ENCODE results near the gene DUS1L. TPM values are rescaled to one million over a fixed set of nuclear protein-coding genes. Genes with fewer than 3 reads are reported as not detected.

Gene DUS1L
- polyA plus RNA-seq, 2 of the 4 experiments (the other 2 are of a cell fraction), result 48.1 to 83.6 TPM

DNA sequence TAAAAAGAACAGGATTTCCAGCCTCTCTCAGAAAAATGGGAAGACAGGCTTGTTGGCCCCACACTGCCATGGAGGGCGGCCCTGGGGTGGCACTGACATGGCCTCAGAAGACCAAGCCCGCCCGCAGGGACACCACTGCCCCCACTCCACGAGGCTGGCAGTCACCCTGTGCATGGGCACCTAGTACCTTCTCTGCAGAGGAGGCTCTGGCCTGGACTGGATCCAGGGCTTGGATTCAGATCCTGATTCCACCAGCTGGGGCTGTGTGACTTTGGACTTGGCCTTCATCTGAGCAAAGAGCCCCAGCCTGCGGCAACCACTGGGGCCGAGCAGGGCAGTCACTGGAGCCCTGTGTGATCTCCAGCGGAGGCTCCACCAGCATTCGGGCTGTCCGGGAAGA, 49.3 kb upstream of the DUS1L start:
- no peak for FAIRE-seq
- Histone ChIP-seq H3K4me3 (no peak overlapping the region), H3K4me1 (peaks cover 7% of the 10 kb centered on the region; the same call in 1 of the 3 replicates), H3K4me2 (no peak overlapping the region), H3K9me3 (no peaks in the 10 kb centered on the region), H3K27ac (no peak overlapping the region)
- ChIA-PET CTCF (interaction anchor here (0.6 to 5.4 kb wide), 7 partner anchors 8 to 395 kb away, joined by 3 to 18 read pairs (median 5); partner anchors contain the start of gene DCXR), POLR2A (interaction anchor here (0.7 kb wide), 1 partner anchor 72 kb away, joined by 4 read pairs; no protein-coding TSS in a partner anchor)
- DNase-seq (ENCODE audit: low read depth in 1 of 2, low spot score in 1 of 2), result no peak
- ATAC-seq, result no peak
- TF ChIP-seq KDM5A (IDR thresholded peaks at IDR 0.05), result no peak
- TF ChIP-seq PHF8 (IDR thresholded peaks at IDR 0.05; ENCODE audit: borderline replicate concordance, low read depth), result no peak
- TF ChIP-seq EHMT2 (IDR thresholded peaks at IDR 0.05; ENCODE audit: low read depth), result no peak
- 82% methylated on average over 9 of the region's 9 CpGs for WGBS (ENCODE audit: missing lambda C conversion rate)

DNA sequence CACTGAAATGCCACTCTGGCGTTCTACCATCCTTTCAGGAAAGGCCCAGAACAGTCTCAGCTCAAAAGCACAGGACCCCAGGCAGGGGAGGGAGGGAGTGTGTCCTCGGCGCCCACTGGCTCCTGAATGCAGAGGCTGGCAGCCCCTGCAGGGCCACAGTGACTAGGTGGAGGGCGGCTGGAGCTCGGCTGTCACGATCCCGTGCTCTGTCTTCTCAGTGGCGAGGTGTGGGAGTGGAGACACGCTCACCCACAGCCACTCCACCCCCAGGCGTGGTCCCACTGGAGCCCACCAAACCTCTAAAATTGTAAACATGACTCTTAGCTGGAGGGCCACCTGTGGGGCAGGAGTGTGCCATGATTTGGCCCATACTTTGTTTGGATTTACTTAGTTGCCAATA, 48.8 kb upstream of the DUS1L start:
- ATAC-seq, result no peak
- FAIRE-seq, result no peak
- CTCF ChIA-PET, result interaction anchor here (0.6 to 5.4 kb wide), 11 partner anchors 8 to 422 kb away, joined by 3 to 18 read pairs (median 3); partner anchors contain the start of gene DCXR
- H3K4me3 ChIP-seq, result no peak overlapping the region
- POLR2A ChIA-PET, result interaction anchor here (0.7 to 1.4 kb wide), 2 partner anchors 16 to 72 kb away, joined by 4 read pairs; partner anchors contain the start of gene FASN
- whole genome bisulfite sequencing (ENCODE audit: missing lambda C conversion rate), result 85% methylated on average over 10 of the region's 10 CpGs
- no peaks in the 10 kb centered on the region for H3K9me3 ChIP-seq
- TF ChIP-seq NR3C1 (IDR thresholded peaks at IDR 0.05), result no peak
- peaks cover 7% of the 10 kb centered on the region; the same call in 1 of the 3 replicates for H3K4me1 ChIP-seq
- H3K4me2 ChIP-seq, result no peak overlapping the region
- H3K27ac ChIP-seq, result no peak overlapping the region
- no peak for DNase-seq (ENCODE audit: low read depth in 1 of 2, low spot score in 1 of 2)

DNA sequence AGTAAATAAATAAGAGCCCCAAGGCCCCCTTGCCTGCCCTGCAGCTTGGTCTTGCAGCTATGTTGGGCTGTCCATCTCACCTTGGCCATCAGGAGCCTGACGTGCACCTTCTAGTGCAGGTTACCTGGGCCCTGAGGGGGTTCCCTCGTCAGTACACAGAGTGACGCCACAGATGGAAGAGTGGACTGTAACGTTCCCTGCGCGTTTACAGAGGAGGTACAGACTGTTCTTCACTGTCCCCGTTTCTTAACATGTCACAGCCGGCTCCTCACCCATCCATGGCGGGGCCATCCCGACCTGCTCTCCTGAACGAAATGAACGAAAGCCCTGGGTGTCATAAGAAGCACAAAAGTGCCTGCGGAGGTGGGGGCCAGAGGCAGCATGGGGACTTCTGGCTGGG, 48.3 kb upstream of the DUS1L start:
- H3K27ac ChIP-seq, result no peak overlapping the region
- TF ChIP-seq CEBPB (IDR thresholded peaks at IDR 0.05), result no peak
- FAIRE-seq, result no peak
- no peak for ATAC-seq
- H3K4me2 ChIP-seq, result no peak overlapping the region
- 90% methylated on average over 13 of the region's 13 CpGs for WGBS (ENCODE audit: missing lambda C conversion rate)
- H3K9me3 ChIP-seq, result no peaks in the 10 kb centered on the region
- DNase-seq (ENCODE audit: low read depth in 1 of 2, low spot score in 1 of 2), result no peak
- H3K4me1 ChIP-seq, result peaks cover 7% of the 10 kb centered on the region; the same call in 1 of the 3 replicates
- ChIA-PET CTCF (interaction anchor here (0.6 to 5.4 kb wide), 10 partner anchors 9 to 422 kb away, joined by 3 to 18 read pairs (median 3); partner anchors contain the start of gene DCXR), POLR2A (interaction anchor here (0.7 to 1.4 kb wide), 2 partner anchors 16 to 72 kb away, joined by 4 read pairs; partner anchors contain the start of gene FASN)
- no peak overlapping the region for H3K4me3 ChIP-seq

DNA sequence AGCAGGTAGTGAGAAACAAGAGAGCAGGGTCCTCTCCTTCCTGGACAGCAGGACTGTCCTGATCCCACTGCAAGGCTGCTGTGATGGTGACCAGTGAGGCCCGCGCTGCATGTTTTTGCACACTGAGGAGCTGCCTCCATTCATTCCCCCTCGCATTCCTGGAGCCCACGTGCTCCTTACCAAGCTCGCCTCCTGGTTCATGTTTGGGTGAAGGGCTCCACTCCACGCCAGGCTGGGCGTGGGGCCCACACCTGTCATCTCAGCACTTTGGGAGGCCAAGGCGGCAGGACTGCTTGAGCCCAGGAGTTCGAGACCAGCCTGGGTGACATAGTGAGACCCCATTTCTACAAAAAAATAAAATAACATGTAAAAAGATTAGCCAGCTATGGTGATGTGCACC, 47.8 kb upstream of the DUS1L start:
- Histone ChIP-seq H3K4me3 (no peak overlapping the region), H3K27ac (no peak overlapping the region), H3K9me3 (no peaks in the 10 kb centered on the region), H3K4me1 (peaks cover 7% of the 10 kb centered on the region; the same call in 1 of the 3 replicates), H3K4me2 (no peak overlapping the region)
- 95% methylated on average over 9 of the region's 9 CpGs for WGBS (ENCODE audit: missing lambda C conversion rate)
- POLR2A ChIA-PET, result interaction anchor here (1.4 kb wide), 1 partner anchor 15 kb away, joined by 4 read pairs; the partner anchor contains the start of gene FASN
- FAIRE-seq (no peak), ATAC-seq (no peak), DNase-seq (ENCODE audit: low read depth in 1 of 2, low spot score in 1 of 2) (no peak)
- CTCF ChIA-PET, result interaction anchor here (0.7 to 5.4 kb wide), 6 partner anchors 10 to 83 kb away, joined by 3 to 18 read pairs (median 5); partner anchors contain the start of gene DCXR
- TF ChIP-seq JUN (IDR thresholded peaks at IDR 0.05), result no peak
- no peak for TF ChIP-seq RARB (CRISPR knock-in tag; IDR thresholded peaks at IDR 0.05)
- TF ChIP-seq MAFK (IDR thresholded peaks at IDR 0.05; ENCODE audit: partially characterized antibody), result no peak
- TF ChIP-seq SMC3 (IDR thresholded peaks at IDR 0.05), result no peak
- no peak for TF ChIP-seq PHF8 (IDR thresholded peaks at IDR 0.05; ENCODE audit: borderline replicate concordance, low read depth)
- no peak for TF ChIP-seq POLR2A (IDR thresholded peaks at IDR 0.05; ENCODE audit: low read length)
- TF ChIP-seq KDM5A (IDR thresholded peaks at IDR 0.05), result no peak
- no peak for TF ChIP-seq EHF (CRISPR knock-in tag; IDR thresholded peaks at IDR 0.05)
- TF ChIP-seq CBX8 (IDR thresholded peaks at IDR 0.05), result no peak
- TF ChIP-seq HOXB5 (CRISPR knock-in tag; IDR thresholded peaks at IDR 0.05), result no peak
- no peak for TF ChIP-seq ZSCAN20 (CRISPR knock-in tag; IDR thresholded peaks at IDR 0.05)
- no peak for TF ChIP-seq NR3C1 (IDR thresholded peaks at IDR 0.05)

GRCh38 chr17:82112914-82113311, 47.3 kb upstream of the DUS1L start:
- WGBS (ENCODE audit: missing lambda C conversion rate), result 66% methylated on average over 6 of the region's 6 CpGs
- ChIA-PET POLR2A (interaction anchor here (1.0 to 1.4 kb wide), 2 partner anchors 11 to 15 kb away, joined by 3 to 4 read pairs; partner anchors contain the start of gene FASN), CTCF (interaction anchor here (0.7 to 5.4 kb wide), 6 partner anchors 10 to 83 kb away, joined by 3 to 18 read pairs (median 5); partner anchors contain the start of gene DCXR)
- no peaks in the 10 kb centered on the region for H3K9me3 ChIP-seq
- H3K4me3 ChIP-seq, result no peak overlapping the region
- DNase-seq (ENCODE audit: low read depth in 1 of 2, low spot score in 1 of 2) (no peak), ATAC-seq (no peak), FAIRE-seq (no peak)
- H3K4me2 ChIP-seq, result no peak overlapping the region
- TF ChIP-seq HOXA7 (CRISPR knock-in tag; IDR thresholded peaks at IDR 0.05) (no peak), CBX2 (IDR thresholded peaks at IDR 0.05; ENCODE audit: borderline replicate concordance, low read depth) (no peak), PHF8 (IDR thresholded peaks at IDR 0.05; ENCODE audit: borderline replicate concordance, low read depth) (no peak), POLR2AphosphoS2 (conservative IDR thresholded peaks at IDR 0.05; ENCODE audit: low read length) (no peak), FOSL2 (IDR thresholded peaks at IDR 0.05) (no peak), FOSL2 (CRISPR knock-in tag; IDR thresholded peaks at IDR 0.05) (no peak), MAZ (IDR thresholded peaks at IDR 0.05; ENCODE audit: borderline replicate concordance, low read depth, low read length) (no peak), CHD4 (IDR thresholded peaks at IDR 0.05; ENCODE audit: borderline replicate concordance) (no peak), KDM5A (IDR thresholded peaks at IDR 0.05) (no peak), HMGXB4 (CRISPR knock-in tag; IDR thresholded peaks at IDR 0.05; ENCODE audit: borderline replicate concordance) (no peak)
- TF ChIP-seq, protein P1, sequence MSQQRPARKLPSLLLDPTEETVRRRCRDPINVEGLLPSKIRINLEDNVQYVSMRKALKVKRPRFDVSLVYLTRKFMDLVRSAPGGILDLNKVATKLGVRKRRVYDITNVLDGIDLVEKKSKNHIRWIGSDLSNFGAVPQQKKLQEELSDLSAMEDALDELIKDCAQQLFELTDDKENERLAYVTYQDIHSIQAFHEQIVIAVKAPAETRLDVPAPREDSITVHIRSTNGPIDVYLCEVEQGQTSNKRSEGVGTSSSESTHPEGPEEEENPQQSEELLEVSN (IDR thresholded peaks at IDR 0.05; ENCODE audit: borderline replicate concordance, low read depth), result no peak
- no peak overlapping the region for H3K27ac ChIP-seq
- peaks cover 7% of the 10 kb centered on the region; the same call in 1 of the 3 replicates for H3K4me1 ChIP-seq
